ENCODE data around the gene OR4D2.
"Not testable (repeated sequence)": the region's sequence is repeated elsewhere in the genome, so short reads cannot be mapped to it uniquely, and the experiment has no call there.

DNA sequence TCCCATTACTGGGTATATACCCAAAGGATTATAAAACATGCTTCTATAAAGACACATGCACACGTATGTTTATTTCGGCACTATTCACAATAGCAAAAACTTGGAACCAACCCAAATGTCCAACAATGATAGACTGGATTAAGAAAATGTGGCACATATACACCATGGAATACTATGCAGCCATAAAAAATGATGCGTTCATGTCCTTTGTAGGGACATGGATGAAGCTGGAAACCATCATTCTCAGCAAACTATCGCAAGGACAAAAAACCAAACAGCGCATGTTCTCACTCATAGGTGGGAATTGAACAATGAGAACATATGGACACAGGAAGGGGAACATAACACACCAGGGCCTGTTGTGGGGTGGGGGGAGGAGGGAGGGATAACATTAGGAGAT, 34.1 kb upstream of the OR4D2 start:
- TF ChIP-seq, protein P1, sequence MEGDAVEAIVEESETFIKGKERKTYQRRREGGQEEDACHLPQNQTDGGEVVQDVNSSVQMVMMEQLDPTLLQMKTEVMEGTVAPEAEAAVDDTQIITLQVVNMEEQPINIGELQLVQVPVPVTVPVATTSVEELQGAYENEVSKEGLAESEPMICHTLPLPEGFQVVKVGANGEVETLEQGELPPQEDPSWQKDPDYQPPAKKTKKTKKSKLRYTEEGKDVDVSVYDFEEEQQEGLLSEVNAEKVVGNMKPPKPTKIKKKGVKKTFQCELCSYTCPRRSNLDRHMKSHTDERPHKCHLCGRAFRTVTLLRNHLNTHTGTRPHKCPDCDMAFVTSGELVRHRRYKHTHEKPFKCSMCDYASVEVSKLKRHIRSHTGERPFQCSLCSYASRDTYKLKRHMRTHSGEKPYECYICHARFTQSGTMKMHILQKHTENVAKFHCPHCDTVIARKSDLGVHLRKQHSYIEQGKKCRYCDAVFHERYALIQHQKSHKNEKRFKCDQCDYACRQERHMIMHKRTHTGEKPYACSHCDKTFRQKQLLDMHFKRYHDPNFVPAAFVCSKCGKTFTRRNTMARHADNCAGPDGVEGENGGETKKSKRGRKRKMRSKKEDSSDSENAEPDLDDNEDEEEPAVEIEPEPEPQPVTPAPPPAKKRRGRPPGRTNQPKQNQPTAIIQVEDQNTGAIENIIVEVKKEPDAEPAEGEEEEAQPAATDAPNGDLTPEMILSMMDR (IDR thresholded peaks at IDR 0.05), result not testable (repeated sequence)
- not testable (repeated sequence) for TF ChIP-seq POLR2A (IDR thresholded peaks at IDR 0.05)
